Inflammatory macrophage (primary cell): Measurements from ENCODE around the gene IRF2.
A peak's percentile ranks its signal among the peaks of the same experiment; 100 is the strongest.

ENCODE experiments used
- DNase-seq, 2 donors: peaks; one replicate each; pipeline ENCODE4 v3.0.0-alpha.2; 2020 to 2022
- total RNA-seq, 18 experiments: gene quantifications; one replicate each; lab custom pipeline; 2026; ENCODE audit warnings: mixed read lengths in 6 of 18, inconsistent platforms in 2 of 18; lab: John Stamatoyannopoulos, UW

The IRF2 gene
- total RNA-seq = 23.8 to 70.7 (median 38.3) reads per million in 18 experiments

DNA sequence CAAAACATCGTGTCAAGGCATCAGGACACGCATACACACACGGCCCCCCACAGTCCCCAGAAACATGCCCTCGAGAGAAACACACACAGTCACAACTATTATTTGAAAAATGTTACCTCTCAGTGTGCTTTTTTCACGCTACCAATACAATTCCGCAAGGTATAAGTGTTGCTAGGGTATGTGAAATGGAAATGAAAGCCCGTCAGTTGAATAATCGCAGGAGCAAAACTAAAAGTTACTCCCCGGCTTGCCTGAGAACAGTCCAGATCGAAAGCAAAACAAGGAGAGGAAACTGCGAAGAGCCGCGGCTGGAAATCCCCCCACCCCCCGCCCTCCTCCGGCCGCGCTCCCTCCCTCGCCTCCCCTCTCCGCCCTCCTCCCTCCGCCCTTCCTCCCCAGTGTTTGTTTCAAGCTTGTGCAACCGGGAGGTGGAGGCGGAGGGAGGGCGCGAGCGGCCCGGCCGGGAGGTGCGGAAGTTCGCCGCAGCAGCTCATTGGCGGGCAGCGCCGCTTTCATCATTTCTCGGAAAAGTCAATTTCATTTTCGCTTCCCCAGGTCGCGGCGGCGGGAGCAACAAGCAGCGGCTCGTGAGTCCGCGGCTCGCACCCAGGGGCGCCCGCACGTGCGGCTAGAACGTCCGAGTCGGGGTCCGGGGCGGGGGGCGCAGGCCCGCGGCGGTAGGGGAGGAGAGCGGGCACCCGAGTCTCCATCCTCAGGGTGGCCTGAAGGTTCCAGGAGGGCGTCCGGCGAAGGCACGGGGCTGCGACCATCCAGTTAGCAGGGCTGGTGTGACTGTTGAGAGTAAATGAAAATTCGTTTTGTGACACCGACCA lies at the start of gene IRF2:
Gene IRF2, minus strand, starts transcription at position 288 of the 833 bp plus-strand sequence. CDS start 45,486 bp downstream, outside the sequence.
- DNase-seq = peak; percentile 98 to 99

DNA sequence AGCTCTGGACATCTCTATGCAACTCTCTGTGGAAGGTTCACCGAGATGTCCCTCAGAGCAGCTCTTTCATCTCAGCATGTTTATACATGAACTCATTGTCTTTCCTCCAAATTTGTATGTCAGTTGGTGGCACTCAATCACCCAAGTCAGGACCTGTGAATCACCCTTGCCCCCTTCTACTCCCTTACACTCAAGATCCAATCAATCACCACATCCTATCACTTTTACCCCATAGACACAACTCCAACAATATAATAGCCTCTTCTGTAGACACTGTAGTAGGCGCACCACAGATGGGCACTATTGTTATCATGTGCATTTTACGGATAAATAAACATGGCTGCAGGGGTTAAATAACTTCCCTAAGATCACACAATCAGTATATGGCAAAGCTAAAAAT lies 41.3 kb upstream of the IRF2 start:
- no peak for DNase-seq

DNA sequence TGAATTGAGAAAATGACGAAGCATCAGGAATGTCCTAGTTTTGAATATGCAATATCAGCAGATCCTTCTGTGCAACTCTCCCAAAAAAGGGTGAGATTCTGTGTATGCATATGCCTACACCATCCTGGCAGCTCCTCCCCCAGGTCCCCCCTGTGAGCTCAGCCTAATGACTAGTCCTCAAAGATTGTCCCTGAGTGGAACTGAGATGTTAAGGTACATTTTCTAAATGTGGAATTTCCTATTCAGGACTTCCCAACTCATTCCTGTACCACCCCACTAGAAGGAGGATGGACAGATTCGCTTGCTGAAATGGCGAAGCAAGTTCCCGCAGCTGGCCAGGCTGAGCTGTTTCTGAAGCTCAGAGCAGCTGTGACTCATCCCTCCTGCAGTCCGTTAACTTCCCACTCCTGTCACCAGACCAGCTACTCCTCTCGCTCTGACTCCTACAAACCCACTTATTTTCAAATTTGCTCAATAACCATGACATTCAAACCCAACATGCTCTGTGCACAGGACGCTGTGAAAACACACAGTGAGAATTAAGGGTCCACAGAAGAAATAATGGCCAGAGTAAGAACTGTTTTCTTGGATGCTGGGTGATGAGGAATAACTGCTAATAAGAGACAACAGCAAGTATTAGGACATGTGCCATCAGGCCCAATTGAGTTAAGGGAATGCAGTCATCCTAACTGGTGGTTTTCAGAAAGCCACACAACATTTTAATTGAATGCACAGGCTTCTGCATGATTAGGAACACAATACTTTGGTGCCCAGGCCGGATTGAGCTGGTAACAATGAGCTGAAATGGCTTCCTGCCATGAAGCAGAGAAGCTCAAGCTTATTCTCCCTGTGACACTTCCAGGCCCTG lies 40.0 kb upstream of the IRF2 start:
- DNase-seq = peak; percentile 91 to 96

DNA sequence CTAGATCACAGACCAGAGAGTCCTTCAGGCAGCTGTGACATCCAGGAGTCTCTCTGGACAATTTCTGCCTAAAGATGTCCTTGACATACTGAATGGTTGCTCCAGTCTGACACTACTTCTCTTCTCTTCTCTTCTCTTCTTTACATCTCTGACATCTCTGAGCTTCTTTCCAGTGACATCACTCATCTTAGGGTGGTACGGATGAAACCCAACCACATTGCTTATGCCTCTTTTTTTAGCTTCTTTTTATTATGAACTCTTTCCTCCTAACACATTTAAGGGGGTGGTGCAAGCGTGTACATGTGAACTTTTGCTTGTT lies 39.4 kb upstream of the IRF2 start:
- DNase-seq = no peak

DNA sequence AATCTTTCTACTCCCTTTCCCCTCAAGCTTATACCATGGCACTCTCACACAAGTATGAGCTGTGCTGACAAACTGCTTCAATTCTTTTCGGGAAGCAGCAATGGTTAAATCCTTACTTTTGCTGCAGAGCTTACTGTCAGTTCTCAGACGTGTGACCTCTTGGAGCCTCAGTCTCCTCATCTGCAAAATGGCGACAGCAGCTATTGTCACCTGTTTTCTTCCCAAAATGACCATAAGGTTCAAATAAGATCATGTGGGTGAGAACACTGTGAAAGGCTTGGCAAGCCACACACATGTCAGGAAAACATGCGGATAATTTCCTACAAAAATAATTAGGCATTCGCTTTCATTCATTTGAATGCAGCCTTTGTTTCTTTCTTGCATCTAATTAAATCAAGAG lies 36.8 kb upstream of the IRF2 start:
- DNase-seq = no peak

DNA sequence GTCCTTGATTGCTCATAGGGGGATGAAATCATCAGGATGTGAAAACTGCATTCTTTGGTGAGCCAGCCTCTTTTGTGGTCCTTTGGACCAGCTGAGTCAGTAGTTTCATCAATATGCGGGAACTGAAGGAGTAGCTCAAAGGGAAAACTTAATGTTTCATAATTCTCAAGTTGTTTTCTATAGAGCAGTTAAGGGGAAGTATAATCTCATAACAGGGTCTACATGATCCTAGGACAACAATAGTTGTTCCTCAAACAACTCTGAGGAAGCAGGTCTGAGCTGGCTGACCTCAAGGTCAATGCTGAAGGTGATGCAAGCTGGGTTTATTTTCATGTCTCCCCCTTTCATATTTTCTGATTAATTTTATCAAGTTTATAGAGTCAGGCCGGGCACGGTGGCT lies 36.1 kb upstream of the IRF2 start:
- DNase-seq = peak; percentile 85 to 93

DNA sequence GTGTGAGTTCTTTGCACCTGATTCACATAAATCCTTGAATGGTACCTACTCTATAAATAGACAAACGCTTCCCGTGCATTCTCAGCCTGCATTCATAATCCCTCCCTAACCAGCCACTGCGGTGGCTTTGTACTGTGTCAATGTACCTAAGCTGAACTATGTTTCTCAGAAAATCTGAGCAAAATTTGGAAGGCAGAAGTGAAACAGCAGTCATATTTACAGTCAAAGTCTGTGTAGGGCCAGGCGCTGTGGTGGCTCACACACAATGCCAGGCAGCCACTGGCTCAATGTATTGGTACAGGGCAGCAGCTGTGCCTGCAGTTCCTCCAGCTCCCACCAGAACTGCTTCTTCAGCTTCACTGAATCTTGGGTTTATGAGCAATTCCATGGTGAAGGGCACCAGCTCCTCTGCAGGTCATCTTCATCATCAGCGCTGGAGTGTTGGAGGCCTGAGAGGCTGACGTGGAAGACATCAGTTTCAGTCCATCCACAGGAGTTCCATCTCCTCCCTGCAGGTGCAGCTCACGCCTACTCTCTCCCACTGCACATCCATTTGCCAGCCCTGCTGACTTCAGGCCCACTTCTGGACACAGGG lies 32.3 kb upstream of the IRF2 start:
- DNase-seq = peak; percentile 76 to 79

DNA sequence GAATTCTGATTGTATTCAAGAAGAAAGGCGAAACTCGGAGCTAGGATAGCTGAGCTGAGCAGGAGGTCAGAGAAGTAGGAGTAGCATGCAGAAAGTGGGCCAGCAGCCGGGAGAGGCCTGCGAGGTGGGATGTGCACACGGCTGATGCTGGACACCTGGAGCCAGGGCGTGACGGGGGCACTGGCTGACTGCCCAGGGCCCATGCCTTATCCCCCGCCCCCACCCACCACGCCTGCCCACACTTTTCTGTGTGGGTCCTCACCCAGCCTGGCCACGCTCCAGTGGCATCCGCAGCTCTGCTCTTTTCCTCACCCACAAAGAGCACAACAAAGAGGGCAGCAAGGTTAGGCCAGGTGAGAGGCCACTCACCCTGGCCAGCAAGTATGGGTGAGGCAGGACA lies 30.0 kb upstream of the IRF2 start:
- DNase-seq = no peak

DNA sequence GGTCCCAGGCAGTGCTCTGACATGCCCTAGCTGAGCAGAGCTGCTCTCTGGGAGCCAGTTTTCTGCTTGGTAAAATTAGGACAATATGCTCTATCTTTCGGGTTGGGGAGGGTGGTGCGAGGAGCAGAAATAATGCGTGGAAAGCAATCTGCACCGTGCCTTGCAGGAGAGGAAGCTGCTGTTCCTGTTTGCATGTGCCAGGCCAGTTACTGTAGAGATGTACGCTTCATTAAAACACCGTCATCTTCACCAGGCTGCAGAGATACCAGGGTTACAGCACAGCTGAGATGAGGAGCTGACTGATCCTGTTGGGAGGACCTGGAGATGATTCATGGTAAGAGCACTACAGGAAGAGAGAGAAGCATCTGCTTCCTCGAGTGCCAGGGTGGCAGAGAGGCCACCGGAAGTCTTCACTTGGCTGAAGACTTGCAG lies 29.5 kb upstream of the IRF2 start:
- DNase-seq = peak; percentile 56 to 67

DNA sequence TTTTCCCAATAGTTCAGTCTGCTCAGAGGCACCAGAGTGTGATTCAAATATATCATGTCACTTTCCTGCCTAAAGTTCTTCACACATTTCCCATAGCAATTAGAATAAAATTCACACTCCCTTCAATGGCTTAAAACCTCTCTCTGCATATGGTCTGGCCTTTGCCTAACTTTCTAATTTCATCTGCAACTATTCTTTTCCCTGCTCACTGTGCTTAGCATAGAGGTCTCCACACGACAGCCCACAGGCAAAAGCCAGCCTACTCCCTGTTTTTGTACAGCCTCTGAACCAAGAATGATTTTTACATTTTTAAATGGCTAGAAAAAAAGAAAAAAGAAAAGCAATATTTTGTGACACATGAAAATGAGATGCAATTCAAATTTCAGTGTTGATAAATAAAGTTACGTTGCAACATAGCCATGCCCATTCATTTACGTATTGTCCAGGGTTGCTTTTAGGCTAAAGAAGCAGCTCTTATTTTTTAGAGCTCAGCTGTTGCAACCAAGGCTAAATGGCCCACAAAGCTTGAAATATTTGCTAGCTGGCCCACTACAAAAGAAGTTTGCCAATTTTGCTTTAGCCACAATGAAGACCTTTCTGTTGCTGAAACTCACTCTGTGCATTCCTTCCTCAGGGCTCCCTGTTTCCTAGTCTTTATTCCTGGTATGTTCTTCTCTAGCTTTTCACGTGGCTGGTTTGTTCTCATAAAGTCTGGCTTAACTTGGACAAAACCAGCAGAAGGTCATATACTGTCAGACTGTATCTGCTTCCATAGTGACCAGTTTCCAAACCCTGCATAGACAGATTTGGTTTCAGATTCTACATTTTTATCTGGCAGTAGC lies 26.6 kb upstream of the IRF2 start:
- DNase-seq = no peak

DNA sequence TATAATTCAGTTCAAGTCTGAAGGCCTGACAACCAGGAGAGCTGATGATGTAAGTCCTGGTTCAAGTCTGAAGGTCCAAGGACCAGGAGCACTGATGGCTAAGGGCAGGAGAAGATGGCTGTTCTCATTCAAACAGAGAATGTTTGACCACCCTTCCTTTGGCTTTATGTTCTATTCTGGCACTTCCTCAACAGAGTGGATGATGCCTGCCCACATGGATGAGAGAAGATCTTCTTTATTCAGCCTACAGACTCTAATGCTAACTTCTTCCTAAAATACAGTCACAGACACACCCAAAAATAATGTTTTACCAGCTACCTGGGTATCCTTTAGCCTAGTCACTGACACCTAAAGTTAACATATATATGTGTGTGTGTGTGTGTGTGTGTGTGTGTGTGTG lies 25.6 kb upstream of the IRF2 start:
- peak; percentile 26 to 49 for DNase-seq

DNA sequence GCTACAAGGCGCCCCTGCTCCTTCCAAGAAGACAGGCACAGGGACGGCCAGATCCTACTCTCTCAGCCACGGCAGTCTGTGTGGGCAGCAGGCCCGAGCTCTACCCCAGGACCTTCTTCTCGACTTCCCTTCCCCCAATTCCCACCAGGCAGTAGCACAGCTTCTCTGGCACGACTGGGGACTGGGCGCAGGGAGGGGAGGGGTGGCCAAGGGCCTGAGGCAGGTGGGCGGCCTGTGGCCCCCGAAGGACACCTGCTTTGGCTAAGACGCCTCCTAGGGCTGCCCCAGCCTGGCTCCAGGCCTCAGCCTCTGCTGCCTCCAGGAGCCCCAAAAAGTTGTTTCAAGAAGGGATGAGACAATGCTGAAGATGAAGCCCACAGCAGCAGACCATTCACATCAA lies 24.2 kb upstream of the IRF2 start:
- no peak for DNase-seq

DNA sequence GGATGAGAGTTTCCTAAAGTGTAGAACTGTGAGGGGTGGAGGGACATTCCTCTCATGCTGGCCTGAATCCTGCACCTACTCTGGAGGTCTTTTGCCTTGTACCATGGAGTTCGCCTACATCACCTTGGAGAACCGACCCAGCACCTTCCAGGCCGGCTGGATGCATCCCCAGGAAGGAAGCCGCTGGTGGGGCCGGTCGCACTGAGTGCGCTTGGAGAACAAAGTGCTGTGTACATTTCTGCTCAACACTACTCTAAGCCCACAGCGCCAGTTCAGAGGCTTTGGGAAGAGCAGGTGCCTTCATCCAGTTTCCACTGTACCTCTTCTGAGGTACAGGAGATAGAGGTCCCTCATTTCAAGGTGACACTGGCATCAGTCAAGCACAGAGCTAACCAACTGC lies 15.4 kb upstream of the IRF2 start:
- no peak for DNase-seq

DNA sequence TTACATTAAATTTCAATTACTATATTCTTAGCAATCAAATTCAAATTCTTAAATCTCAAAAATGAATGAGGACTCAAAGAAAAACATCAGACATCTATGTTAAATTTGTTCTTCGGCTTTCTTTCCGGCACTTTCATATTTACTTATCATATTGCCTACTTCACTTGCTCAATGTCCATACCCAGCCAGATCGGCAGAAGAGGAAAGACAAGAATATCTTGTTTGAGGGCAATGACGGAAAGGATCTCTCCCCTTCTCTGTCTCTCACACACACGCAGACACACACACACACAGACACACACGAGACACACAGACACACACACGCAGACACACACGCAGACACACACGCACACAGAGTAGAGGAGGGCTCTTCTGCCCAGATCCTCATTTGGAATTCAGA lies 13.2 kb upstream of the IRF2 start:
- DNase-seq = no peak

DNA sequence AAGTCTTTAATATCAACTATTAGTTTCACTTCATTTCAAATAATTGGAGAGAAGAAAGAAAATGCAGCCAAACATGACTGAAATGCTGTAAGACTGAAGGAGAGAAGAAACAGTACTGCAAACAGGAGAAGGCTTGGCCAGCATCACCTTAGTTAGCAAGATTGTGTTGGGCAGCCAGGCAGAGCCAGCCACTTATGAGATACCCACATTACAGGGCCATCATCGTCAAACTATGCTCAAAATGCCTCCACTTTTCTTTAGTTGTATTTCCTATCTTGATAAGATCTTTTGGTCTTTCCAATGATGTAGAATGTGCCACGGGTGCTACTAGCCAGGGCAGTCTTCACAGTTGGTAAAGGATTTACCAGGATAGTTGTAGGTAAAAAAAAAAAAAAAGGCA lies 10.9 kb upstream of the IRF2 start:
- no peak for DNase-seq

DNA sequence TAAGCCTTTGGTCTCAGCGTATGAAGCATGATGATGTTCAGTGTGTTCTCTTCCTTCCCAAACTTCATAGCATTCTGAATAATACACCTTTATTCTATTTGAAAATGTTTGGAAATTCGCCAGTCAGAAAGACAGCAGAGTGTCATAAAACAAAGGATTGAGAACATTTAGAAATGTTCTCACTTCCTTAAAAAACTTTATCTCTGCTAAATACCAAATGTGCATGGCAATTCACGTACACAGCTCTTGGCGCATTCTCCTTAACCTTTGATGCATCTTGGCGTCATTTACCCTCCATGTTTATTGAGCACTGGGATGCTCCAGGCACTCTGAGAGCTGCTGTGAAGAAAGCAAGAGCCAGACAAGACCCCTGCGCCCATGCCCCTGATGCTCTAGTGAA lies 7.2 kb upstream of the IRF2 start:
- DNase-seq = no peak

DNA sequence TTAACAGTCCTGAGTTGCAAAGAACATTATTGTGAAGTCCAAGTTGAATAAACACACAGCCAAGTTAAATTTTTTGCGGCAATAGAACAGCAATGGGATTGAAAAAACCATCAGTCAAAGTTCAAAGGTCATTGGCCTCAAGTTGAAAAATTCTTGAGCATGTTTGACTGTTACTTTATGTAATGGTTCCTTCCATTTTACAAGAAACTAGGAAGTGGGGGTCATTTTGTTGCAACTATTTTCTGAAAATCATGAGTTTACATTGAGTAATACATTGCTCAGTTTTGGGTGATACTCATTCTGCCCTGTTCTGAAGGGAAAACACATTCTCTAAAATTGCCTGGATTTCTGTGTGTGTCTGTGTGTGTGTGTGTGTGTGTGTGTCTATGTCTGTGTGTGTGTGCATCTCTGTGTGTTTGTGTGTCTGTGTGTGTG lies 5.2 kb upstream of the IRF2 start:
- peak; percentile 77 to 97 for DNase-seq

DNA sequence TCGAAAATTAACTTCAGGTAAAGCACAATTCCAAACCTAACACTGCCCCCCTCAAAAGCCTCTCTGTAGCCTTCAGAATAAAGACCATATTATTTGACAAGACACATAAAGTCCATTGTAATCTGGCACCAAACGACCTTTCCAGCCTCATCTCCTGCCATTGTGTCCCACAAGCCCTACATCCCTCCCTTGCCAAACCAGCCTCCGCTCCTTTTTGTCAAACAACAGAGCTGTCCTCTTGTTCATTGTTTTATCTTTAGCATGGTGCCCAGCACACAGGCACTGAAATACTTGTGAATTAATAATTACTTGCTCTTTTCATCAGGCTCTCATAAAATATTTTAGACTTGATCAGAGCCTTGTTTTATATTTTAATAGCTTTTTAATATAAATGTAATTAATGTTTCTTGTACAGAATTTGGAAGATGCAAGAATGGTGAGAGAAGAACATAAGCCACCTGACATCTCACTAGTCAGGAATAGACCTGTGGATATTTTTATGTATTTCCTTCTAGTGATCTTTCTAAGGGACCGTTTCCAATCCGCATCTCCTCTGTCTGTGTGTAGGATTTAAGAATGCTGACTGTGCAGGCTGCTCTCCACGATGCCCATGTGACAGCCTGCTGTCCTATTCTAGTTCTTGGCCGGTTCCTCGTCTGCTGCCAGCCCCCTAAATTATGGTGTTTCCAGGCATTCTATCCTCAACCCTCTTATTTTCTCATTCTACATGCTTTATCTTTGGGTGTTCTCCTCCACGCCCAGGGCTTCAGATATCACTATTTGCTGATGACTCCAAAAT lies 3.0 kb upstream of the IRF2 start:
- DNase-seq = no peak

DNA sequence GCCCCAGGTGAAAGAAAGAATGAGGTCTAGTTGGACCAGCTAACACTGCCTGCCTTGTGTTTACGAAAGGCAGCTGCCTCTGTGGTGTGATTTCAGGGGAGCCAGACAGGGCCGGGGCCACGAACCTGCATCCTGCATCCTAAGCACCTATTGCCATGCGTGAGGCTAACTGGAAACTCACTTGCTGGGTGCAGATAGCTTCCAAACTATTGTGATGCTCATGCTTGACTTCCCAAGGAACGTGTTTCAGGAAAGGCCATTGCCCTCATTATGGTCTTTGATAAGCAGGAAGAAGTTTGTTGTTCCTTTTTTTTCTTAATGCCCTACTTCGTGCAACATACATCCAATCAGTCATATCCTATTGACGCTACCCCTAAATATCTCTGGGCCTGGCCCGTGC lies 2.3 kb upstream of the IRF2 start:
- DNase-seq = peak in 1 of 2 donors; percentile 36

DNA sequence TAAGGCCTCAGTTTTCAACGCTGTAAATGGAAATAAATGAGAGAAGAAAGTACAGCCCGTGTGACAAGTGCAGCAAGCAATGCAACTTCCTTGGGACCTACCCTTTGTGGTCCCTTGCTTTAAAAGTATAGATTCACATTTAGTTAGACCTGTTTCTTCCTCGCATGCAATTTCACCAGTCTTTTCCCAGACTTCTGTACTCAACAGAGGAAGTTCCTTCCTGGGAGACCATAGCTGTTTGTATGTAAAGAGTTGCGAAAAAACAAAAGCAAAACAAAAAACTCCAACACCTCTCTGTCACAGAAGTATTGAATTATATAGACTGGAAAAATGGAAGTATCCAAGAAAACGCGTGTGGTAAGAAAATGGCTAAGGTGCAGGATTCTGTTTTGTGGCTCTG lies 1.1 kb upstream of the IRF2 start:
- DNase-seq = no peak

DNA sequence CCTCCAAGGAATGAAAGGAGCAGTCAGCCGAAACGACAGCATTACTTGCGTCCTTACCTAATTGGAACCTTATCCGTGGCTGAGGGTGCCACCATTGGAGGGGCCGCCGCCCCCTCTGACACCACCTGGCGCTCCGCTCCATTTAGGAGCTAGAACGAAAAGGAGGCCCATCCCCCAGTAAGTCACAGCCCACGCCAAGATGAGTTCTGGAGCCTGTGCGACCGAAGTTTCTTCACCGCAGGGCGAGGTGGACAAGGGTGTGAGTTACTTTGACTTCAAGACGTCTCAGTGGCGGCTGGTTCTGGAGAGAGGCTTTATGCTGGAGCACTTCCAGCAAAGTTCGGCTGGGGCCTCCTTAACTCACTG lies 729 bp upstream of the IRF2 start:
- peak; percentile 60 to 63 for DNase-seq
